Liver (tissue), 9 donors: Measurements from ENCODE around the gene MOB3B. TPM values are rescaled to one million over a fixed set of nuclear protein-coding genes. Genes with fewer than 3 reads are reported as not detected.
"Not testable (repeated sequence)": the region's sequence is repeated elsewhere in the genome, so short reads cannot be mapped to it uniquely, and the experiment has no call there.

Source experiments
- DNase-seq: peaks from one replicate; pipeline ENCODE4 v3.0.0-alpha.2; 2017; ENCODE audit warnings: low spot score
- H3K27ac ChIP-seq, 2 donors: one replicate each; pipeline ENCODE4 v1.7.0; 2013; ENCODE audit warnings: inconsistent platforms in 2 of 2, low read length in 2 of 2, control low read depth in 1 of 2, low read depth in 1 of 2, mild to moderate bottlenecking in 1 of 2
- H3K27me3 ChIP-seq, 4 donors: one replicate each; pipeline versions ENCODE4 v1.6.1 to v1.7.0; 2013; ENCODE audit warnings: low read length in 3 of 4, inconsistent platforms in 1 of 4, mild to moderate bottlenecking in 1 of 4, moderate library complexity in 1 of 4; ENCODE audit not compliant: control insufficient read depth in 4 of 4, insufficient read depth in 4 of 4
- H3K36me3 ChIP-seq, 4 donors: one replicate each; pipeline versions ENCODE4 v1.6.1 to v1.7.0; 2013; ENCODE audit warnings: low read length in 3 of 4, mild to moderate bottlenecking in 3 of 4, low read depth in 1 of 4, moderate library complexity in 1 of 4; ENCODE audit not compliant: control insufficient read depth in 4 of 4, insufficient read depth in 3 of 4
- H3K4me1 ChIP-seq, 4 donors: one replicate each; pipeline versions ENCODE4 v1.6.1 to v1.7.0; 2013; ENCODE audit warnings: low read length in 3 of 4, mild to moderate bottlenecking in 3 of 4, moderate library complexity in 1 of 4; ENCODE audit not compliant: control insufficient read depth in 4 of 4, insufficient read depth in 4 of 4
- H3K4me3 ChIP-seq, 3 donors: one replicate each; pipeline versions ENCODE4 v1.6.1 to v1.7.0; 2013; ENCODE audit warnings: low read length in 3 of 3, control low read depth in 1 of 3, low read depth in 1 of 3, mild to moderate bottlenecking in 1 of 3
- H3K9ac ChIP-seq, 2 donors: one replicate each; pipeline ENCODE4 v1.7.0; 2013; ENCODE audit warnings: low read length in 2 of 2, mild to moderate bottlenecking in 2 of 2, moderate library complexity in 2 of 2, control low read depth in 1 of 2, low read depth in 1 of 2
- H3K9me3 ChIP-seq, 4 donors: one replicate each; pipeline versions ENCODE4 v1.6.1 to v1.7.0; 2013; ENCODE audit warnings: low read length in 3 of 4; ENCODE audit not compliant: control insufficient read depth in 4 of 4
- ATF3 ChIP-seq: IDR thresholded peaks from 2 replicates; pipeline ENCODE4 v1.6.1; 2016; ENCODE audit warnings: antibody characterized with exemption
- CTCF ChIP-seq: fragments of 150-350 bp; IDR thresholded peaks from 2 replicates; pipeline ENCODE4 v1.5.1; 2017; ENCODE audit warnings: improper control_type of control experiment, low read depth, low read length; ENCODE audit not compliant: missing input control
- EGR1 ChIP-seq, 2 donors: IDR thresholded peaks; 2 replicates each; pipeline ENCODE4 v1.6.1; 2016 to 2018; ENCODE audit warnings: antibody characterized with exemption in 2 of 2, low read depth in 2 of 2
- GABPA ChIP-seq, 2 donors: IDR thresholded peaks in 1 of 2; conservative IDR thresholded peaks in 1 of 2; 2 replicates each; pipeline ENCODE4 v1.6.1; 2016; ENCODE audit warnings: antibody characterized with exemption in 2 of 2, mild to moderate bottlenecking in 1 of 2, moderate library complexity in 1 of 2
- HNF4A ChIP-seq, 2 donors: conservative IDR thresholded peaks; 2 replicates each; pipeline ENCODE4 v1.6.1; 2016; ENCODE audit warnings: antibody characterized with exemption in 2 of 2, mild to moderate bottlenecking in 2 of 2
- HNF4G ChIP-seq: IDR thresholded peaks from 2 replicates; pipeline ENCODE4 v1.6.1; 2016; ENCODE audit warnings: antibody characterized with exemption
- RXRA ChIP-seq, 2 donors: IDR thresholded peaks; 2 replicates each; pipeline ENCODE4 v1.6.1; 2017 to 2018; ENCODE audit warnings: antibody characterized with exemption in 2 of 2, mild to moderate bottlenecking in 1 of 2
- SP1 ChIP-seq: IDR thresholded peaks from 2 replicates; pipeline ENCODE4 v1.6.1; 2018; ENCODE audit warnings: antibody characterized with exemption, mild to moderate bottlenecking
- TAF1 ChIP-seq: conservative IDR thresholded peaks from 2 replicates; pipeline ENCODE4 v1.6.1; 2016; ENCODE audit warnings: antibody characterized with exemption, mild to moderate bottlenecking
- ZBTB33 ChIP-seq: IDR thresholded peaks from 2 replicates; pipeline ENCODE4 v1.6.1; 2016; ENCODE audit warnings: antibody characterized with exemption
- WGBS: extraction: QIAGEN DNeasy Blood & Tissue Kit; methylation state at CpG from one replicate; pipeline ENCODE4 v1.1.7; 2013; 5-methylcytosine and 5-hydroxymethylcytosine counted together
- polyA plus RNA-seq, 2 donors: library from polyadenylated mRNA; stranded (reverse) in 1 of 2; unstranded in 1 of 2; fragments of 200-250 nt in 1 of 2; fragments of >200 nt in 1 of 2; fragmentation: Nextera tagmentation in 1 of 2; extraction: Ambion mirVana in 1 of 2; gene quantifications; one replicate each; pipeline versions ENCODE4 v1.2.1 to v1.2.3, GENCODE V29; 2013 to 2015
- total RNA-seq, 2 donors: library from RNA; depleted of rRNA; stranded (reverse); fragments of >200 nt; gene quantifications; one replicate each; pipeline ENCODE4 v1.2.3, GENCODE V29; 2014
- donor health status: healthy.
- donor health status: healthy.
- donor health status: healthy.
- donor health status: healthy.
- donor health status: healthy.

The MOB3B gene
- total and polyA plus RNA-seq, 4 donors = 0.36 to 1.1 (median 0.76) TPM

GRCh38 chr9:27421577-27421976 is 108.0 kb downstream of the MOB3B start:
- 94% methylated on average over 2 of the region's 2 CpGs for WGBS
- Histone ChIP-seq H3K4me3 (no peak overlapping the region), H3K27ac (no peak overlapping the region), H3K9me3 (no peaks in the 10 kb centered on the region), H3K4me1 (no peaks in the 10 kb centered on the region), H3K9ac (no peak overlapping the region), H3K27me3 (no peaks in the 10 kb centered on the region), H3K36me3 (no peaks in the 10 kb centered on the region)
- no peak for TF ChIP-seq EGR1 (IDR thresholded peaks at IDR 0.05; ENCODE audit: low read depth in 2 of 2)
- TF ChIP-seq GABPA (IDR thresholded peaks at IDR 0.05 in 1 of 2, conservative IDR thresholded peaks at IDR 0.05 in 1 of 2) = no peak
- DNase-seq = no peak

GRCh38 chr9:27419558-27419957 is 110.1 kb downstream of the MOB3B start:
- H3K27ac ChIP-seq, H3K9me3 ChIP-seq, H3K36me3 ChIP-seq, H3K9ac ChIP-seq, H3K4me3 ChIP-seq, DNase-seq, H3K27me3 ChIP-seq, H3K4me1 ChIP-seq: not testable (repeated sequence)
- 97% methylated on average over 3 of the region's 3 CpGs for WGBS

GRCh38 chr9:27414220-27414761 is 115.3 kb downstream of the MOB3B start:
- no peaks in the 10 kb centered on the region for H3K36me3 ChIP-seq
- peak overlapping the region; percentile 45 to 64 for H3K27ac ChIP-seq
- no peaks in the 10 kb centered on the region for H3K27me3 ChIP-seq
- peak overlapping the region in 1 of 3 donors; percentile 24 for H3K4me3 ChIP-seq
- TF ChIP-seq HNF4A (conservative IDR thresholded peaks at IDR 0.05) = peak; percentile 4 to 31
- TF ChIP-seq RXRA (IDR thresholded peaks at IDR 0.05) = peak in 1 of 2 donors; percentile 35
- no peak for TF ChIP-seq SP1
- no peak for TF ChIP-seq ATF3
- no peak for DNase-seq
- H3K9ac ChIP-seq = peak overlapping the region in 1 of 2 donors; percentile 72
- WGBS = 44% methylated on average over 4 of the region's 4 CpGs
- H3K4me1 ChIP-seq = peaks cover 2 to 17% (median 9%) of the 10 kb centered on the region in 4 donors
- H3K9me3 ChIP-seq = no peaks in the 10 kb centered on the region

- DNase-seq = no peak
- TF ChIP-seq TAF1 = no peak
- no peak for TF ChIP-seq HNF4G
- no peak for TF ChIP-seq CTCF
- TF ChIP-seq ZBTB33 = no peak
- TF ChIP-seq RXRA (IDR thresholded peaks at IDR 0.05) = no peak
- peak overlapping the region; percentile 24 to 42 (median 39) for H3K4me3 ChIP-seq
- peak overlapping the region; percentile 45 to 64 for H3K27ac ChIP-seq
- H3K4me1 ChIP-seq = peaks cover 2 to 17% (median 9%) of the 10 kb centered on the region in 4 donors
- H3K27me3 ChIP-seq = no peaks in the 10 kb centered on the region
- 33% methylated on average over 6 of the region's 6 CpGs for WGBS
- peak overlapping the region in 1 of 2 donors; percentile 72 for H3K9ac ChIP-seq
- no peaks in the 10 kb centered on the region for H3K9me3 ChIP-seq
- no peaks in the 10 kb centered on the region for H3K36me3 ChIP-seq
These were observed 115.9 kb downstream of the MOB3B start for GRCh38 chr9:27413511-27414219.
